Chondrocyte (in vitro differentiated cells): ENCODE results near the gene PBX1. TPM values are rescaled to one million over a fixed set of nuclear protein-coding genes. Genes with fewer than 3 reads are reported as not detected.

Source experiments
- DNase-seq: peaks from one replicate; pipeline ENCODE4 v3.0.0; 2021; ENCODE audit warnings: mixed read lengths, low spot score
- H3K27ac Mint-ChIP-seq: one replicate; pipeline ENCODE4 v1.8.0; 2021; ENCODE audit warnings: mild to moderate bottlenecking, moderate library complexity, mixed read lengths; ENCODE audit not compliant: unreplicated experiment
- H3K27me3 Mint-ChIP-seq: 2 replicates; pipeline ENCODE4 v1.8.0; 2021; ENCODE audit warnings: low read depth, mixed read lengths
- H3K36me3 Mint-ChIP-seq: 2 replicates; pipeline ENCODE4 v1.8.0; 2021; ENCODE audit warnings: low read depth, mixed read lengths
- H3K4me1 Mint-ChIP-seq: 2 replicates; pipeline ENCODE4 v1.8.0; 2021; ENCODE audit warnings: low read depth, mild to moderate bottlenecking, mixed read lengths
- H3K4me3 Mint-ChIP-seq: one replicate; pipeline ENCODE4 v1.8.0; 2021; ENCODE audit warnings: mild to moderate bottlenecking, moderate library complexity, mixed read lengths; ENCODE audit not compliant: unreplicated experiment
- H3K9me3 Mint-ChIP-seq: 2 replicates; pipeline ENCODE4 v1.8.0; 2021; ENCODE audit warnings: low read depth, mixed read lengths
- total RNA-seq: library from RNA; stranded (reverse); gene quantifications from 3 replicates; pipeline ENCODE4 v1.2.1, GENCODE V29; 2021
- TF ChIP-seq, protein P1 (sequence below): fragments of 200-600 bp; sonication (generic); IDR thresholded peaks from 2 replicates; pipeline ENCODE4 v1.5.0; 2021; ENCODE audit warnings: antibody characterized with exemption, mild to moderate bottlenecking, moderate library complexity

The PBX1 gene
- total RNA-seq, 1 donor from 2014 or later = 23.0 TPM

DNA sequence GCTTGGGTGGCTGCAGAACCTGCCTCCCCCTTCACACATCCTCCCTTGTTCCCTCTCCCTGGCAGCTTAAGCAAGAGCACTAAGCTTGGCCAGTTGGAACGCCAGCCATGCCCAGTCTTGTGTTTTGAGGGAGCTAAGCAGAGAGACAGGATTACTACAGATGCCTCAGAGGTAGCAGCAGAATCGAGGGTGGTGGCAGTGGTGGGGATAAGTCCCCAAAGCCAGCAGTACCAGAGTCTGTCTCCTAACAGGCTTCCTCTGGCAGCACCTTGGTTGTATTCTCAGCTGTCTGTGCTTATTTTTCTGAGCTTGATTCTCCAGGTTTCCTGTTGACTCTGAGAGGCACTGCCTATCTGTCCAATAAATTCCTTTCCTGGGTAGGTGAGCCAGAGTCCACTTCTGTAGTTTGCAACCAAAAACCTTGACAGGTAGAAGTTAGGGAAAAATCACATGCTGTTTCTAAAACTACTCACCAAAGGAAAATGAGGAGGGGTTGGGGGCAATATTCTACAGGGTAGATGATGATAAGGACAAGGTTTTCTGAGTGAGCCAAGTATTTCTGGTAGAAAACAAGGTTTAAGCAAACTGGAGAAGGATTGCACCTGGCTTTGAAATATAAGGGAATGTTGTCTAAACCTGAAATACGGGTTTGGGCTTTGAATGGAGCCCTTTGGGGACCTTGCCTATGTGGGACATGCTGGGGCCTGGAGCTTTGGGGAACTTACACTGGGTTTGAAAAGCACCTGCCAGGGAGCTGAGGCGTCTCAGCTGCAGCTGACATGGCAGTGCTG lies 100.8 kb downstream of the PBX1 start:
- H3K9me3 Mint-ChIP-seq = no peaks in the 10 kb centered on the region
- H3K27ac Mint-ChIP-seq = no peak overlapping the region
- H3K4me3 Mint-ChIP-seq = no peak overlapping the region
- H3K4me1 Mint-ChIP-seq = peaks cover 2% of the 10 kb centered on the region
- no peak for DNase-seq
- TF ChIP-seq, protein P1, sequence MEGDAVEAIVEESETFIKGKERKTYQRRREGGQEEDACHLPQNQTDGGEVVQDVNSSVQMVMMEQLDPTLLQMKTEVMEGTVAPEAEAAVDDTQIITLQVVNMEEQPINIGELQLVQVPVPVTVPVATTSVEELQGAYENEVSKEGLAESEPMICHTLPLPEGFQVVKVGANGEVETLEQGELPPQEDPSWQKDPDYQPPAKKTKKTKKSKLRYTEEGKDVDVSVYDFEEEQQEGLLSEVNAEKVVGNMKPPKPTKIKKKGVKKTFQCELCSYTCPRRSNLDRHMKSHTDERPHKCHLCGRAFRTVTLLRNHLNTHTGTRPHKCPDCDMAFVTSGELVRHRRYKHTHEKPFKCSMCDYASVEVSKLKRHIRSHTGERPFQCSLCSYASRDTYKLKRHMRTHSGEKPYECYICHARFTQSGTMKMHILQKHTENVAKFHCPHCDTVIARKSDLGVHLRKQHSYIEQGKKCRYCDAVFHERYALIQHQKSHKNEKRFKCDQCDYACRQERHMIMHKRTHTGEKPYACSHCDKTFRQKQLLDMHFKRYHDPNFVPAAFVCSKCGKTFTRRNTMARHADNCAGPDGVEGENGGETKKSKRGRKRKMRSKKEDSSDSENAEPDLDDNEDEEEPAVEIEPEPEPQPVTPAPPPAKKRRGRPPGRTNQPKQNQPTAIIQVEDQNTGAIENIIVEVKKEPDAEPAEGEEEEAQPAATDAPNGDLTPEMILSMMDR = no peak
- no peaks in the 10 kb centered on the region for H3K27me3 Mint-ChIP-seq
- H3K36me3 Mint-ChIP-seq = no peaks in the 10 kb centered on the region

GRCh38 chr1:164660412-164660772 lies 101.4 kb downstream of the PBX1 start:
- H3K36me3 Mint-ChIP-seq = no peaks in the 10 kb centered on the region
- H3K4me3 Mint-ChIP-seq = no peak overlapping the region
- H3K27me3 Mint-ChIP-seq = no peaks in the 10 kb centered on the region
- H3K4me1 Mint-ChIP-seq = peaks cover 2% of the 10 kb centered on the region
- no peak for DNase-seq
- no peaks in the 10 kb centered on the region for H3K9me3 Mint-ChIP-seq
- no peak overlapping the region for H3K27ac Mint-ChIP-seq
- TF ChIP-seq, protein P1 = no peak

DNA sequence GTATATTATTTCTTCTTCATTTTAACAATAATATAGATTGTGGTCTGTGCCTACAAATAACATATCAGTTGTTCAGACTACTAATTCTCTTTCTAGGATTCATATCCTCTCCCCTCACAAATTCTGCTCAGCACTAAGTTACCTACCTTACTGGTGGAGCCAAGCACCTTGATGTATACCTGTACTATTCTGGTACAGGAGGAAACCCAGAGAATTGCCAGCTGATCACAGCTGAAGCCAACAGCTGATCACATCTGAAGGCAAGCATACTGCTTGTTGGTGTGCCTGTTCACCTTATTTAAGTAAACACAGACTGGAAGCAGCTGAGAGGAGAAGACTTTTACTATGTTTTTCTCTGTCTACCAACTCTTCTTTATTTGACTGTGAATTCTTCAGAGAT lies 101.8 kb downstream of the PBX1 start:
- no peak for DNase-seq
- TF ChIP-seq, protein P1 = no peak
- Mint-ChIP-seq H3K4me1 (peaks cover 2% of the 10 kb centered on the region), H3K36me3 (no peaks in the 10 kb centered on the region), H3K27ac (no peak overlapping the region), H3K27me3 (no peaks in the 10 kb centered on the region), H3K9me3 (no peaks in the 10 kb centered on the region), H3K4me3 (no peak overlapping the region)

GRCh38 chr1:164662462-164662861 lies 103.5 kb downstream of the PBX1 start:
- Mint-ChIP-seq H3K36me3 (no peaks in the 10 kb centered on the region), H3K27me3 (no peaks in the 10 kb centered on the region), H3K4me1 (peaks cover 2% of the 10 kb centered on the region), H3K4me3 (no peak overlapping the region), H3K27ac (no peak overlapping the region), H3K9me3 (no peaks in the 10 kb centered on the region)
- DNase-seq = no peak
- TF ChIP-seq, protein P1 = peak; percentile 14

DNA sequence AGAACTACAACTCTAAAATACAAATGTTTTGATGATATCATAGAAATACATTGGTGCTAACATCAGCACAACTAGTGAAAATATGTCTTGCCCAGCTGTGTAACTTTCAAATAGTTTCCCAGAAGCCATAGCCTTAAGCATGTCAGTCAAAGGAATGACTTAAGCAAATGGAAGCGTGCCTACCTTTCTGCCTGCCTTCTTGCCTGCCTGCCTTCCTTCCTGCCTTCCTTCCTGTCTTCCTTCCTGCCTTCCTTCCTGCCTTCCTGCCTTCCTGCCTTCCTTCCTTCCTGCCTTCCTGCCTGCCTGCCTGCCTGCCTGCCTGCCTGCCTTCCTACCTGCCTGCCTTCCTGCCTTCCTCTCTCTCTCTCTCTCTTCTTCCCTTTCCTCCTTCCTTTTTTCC lies 104.0 kb downstream of the PBX1 start:
- H3K9me3 Mint-ChIP-seq = no peaks in the 10 kb centered on the region
- peaks cover 2% of the 10 kb centered on the region for H3K4me1 Mint-ChIP-seq
- H3K4me3 Mint-ChIP-seq = no peak overlapping the region
- no peaks in the 10 kb centered on the region for H3K27me3 Mint-ChIP-seq
- no peaks in the 10 kb centered on the region for H3K36me3 Mint-ChIP-seq
- TF ChIP-seq, protein P1 = no peak
- H3K27ac Mint-ChIP-seq = no peak overlapping the region
- DNase-seq = no peak
